GM12892 (cell line): ENCODE results near the gene INAVA.

Source experiments
- POLR2A ChIP-seq: IDR thresholded peaks from 2 replicates; pipeline ENCODE4 v1.6.1; 2011; ENCODE audit warnings: low read depth, low read length, control low read depth
- POLR2AphosphoS5 ChIP-seq: IDR thresholded peaks from 2 replicates; pipeline ENCODE4 v1.6.1; 2011; ENCODE audit warnings: low read depth, low read length, control low read depth

GRCh38 chr1:200901796-200902444 lies 7.2 kb downstream of the INAVA start:
- no peak for TF ChIP-seq POLR2A
- TF ChIP-seq POLR2AphosphoS5, result no peak
